GM12878 (cell line): Measurements from ENCODE around the gene DNAAF9. TPM values are rescaled to one million over a fixed set of nuclear protein-coding genes. Genes with fewer than 3 reads are reported as not detected.
A peak's percentile ranks its signal among the peaks of the same experiment; 100 is the strongest.

Experiments used
- ATAC-seq: fragments of 200-7000 bp; cut with Tn5 transposase; 3 replicates; pipeline ENCODE4 v1.9.1; 2020; ENCODE audit warnings: mild to moderate bottlenecking, moderate library complexity
- Bru-seq: library from RNA; stranded (reverse); fragments of 400-500 nt; gene quantifications from one replicate; lab custom pipeline; 2021; lab: Mats Ljungman, UMichigan
- BruChase-seq, 2 experiments: library from RNA; stranded (reverse); fragments of 400-500 nt; gene quantifications; one replicate each; lab custom pipeline; 2021; lab: Mats Ljungman, UMichigan
- BruUV-seq: library from RNA; stranded (reverse); fragments of 400-500 nt; replicated peaks from 2 replicates; lab custom pipeline; 2021; lab: Mats Ljungman, UMichigan
- CTCF ChIA-PET: fragments of 300-600 bp; sonication (Branson Sonifier 250); formaldehyde crosslinking; extraction: SDS; loops from one replicate; lab custom pipeline; 2021; ENCODE audit warnings: inconsistent platforms; lab: Yijun Ruan, JAX
- POLR2A ChIA-PET: fragments of 350-600 bp; formaldehyde crosslinking; extraction: SDS; loops from one replicate; lab custom pipeline; 2021; ENCODE audit warnings: inconsistent platforms; lab: Charles Lee
- RAD21 ChIA-PET: fragments of 300-600 bp; sonication (Branson Sonifier 250); formaldehyde crosslinking; loops from one replicate; lab custom pipeline; 2023; ENCODE audit warnings: antibody characterized with exemption; ENCODE audit not compliant: unreplicated experiment; lab: Charles Lee
- SMC1A ChIA-PET: fragments of 300-600 bp; sonication (Branson Sonifier 250); formaldehyde crosslinking; loops from one replicate; lab custom pipeline; 2023; ENCODE audit not compliant: unreplicated experiment, uncharacterized antibody; lab: Charles Lee
- DNase-seq: peaks from one replicate; pipeline ENCODE4 v3.0.0-alpha.2; 2011; ENCODE audit warnings: low read depth, low spot score
- FAIRE-seq: peaks from 3 replicates; lab custom pipeline; 2011; peaks lifted over from hg19 to GRCh38; lab: Jason Lieb, UNC
- H2AFZ ChIP-seq: 2 replicates; pipeline ENCODE4 v1.6.0; 2011; ENCODE audit warnings: low read depth, low read length, control low read depth; ENCODE audit not compliant: control insufficient read depth
- H3K27ac ChIP-seq: 2 replicates; pipeline ENCODE4 v1.5.1; 2011; ENCODE audit warnings: control low read depth; ENCODE audit not compliant: control insufficient read depth, insufficient read depth
- H3K27me3 ChIP-seq, 2 experiments: replicated peaks in 1 of 2; 2 replicates each; pipeline versions ENCODE4 v1.6.0 to v1.6.1; 2011; ENCODE audit warnings: low read length in 1 of 2; ENCODE audit not compliant: control insufficient read depth in 2 of 2, insufficient read depth in 2 of 2
- H3K36me3 ChIP-seq, 2 experiments: 2 replicates each; pipeline ENCODE4 v1.5.1; 2011; ENCODE audit warnings: low read length in 1 of 2; ENCODE audit not compliant: control insufficient read depth in 2 of 2, insufficient read depth in 2 of 2
- H3K4me1 ChIP-seq: 2 replicates; pipeline ENCODE4 v1.6.1; 2011; ENCODE audit warnings: mild to moderate bottlenecking, low read length, moderate library complexity, mixed read lengths; ENCODE audit not compliant: control insufficient read depth, insufficient read depth
- H3K4me2 ChIP-seq: 2 replicates; pipeline ENCODE4 v1.6.0; 2011; ENCODE audit warnings: control low read depth; ENCODE audit not compliant: control insufficient read depth, insufficient read depth
- H3K4me3 ChIP-seq: fragments of 200-600 bp; sonication (generic); 2 replicates; pipeline ENCODE4 v1.5.1; 2016
- H3K79me2 ChIP-seq: 2 replicates; pipeline ENCODE4 v1.6.0; 2011; ENCODE audit warnings: low read length; ENCODE audit not compliant: control insufficient read depth, insufficient read depth
- H3K9ac ChIP-seq: 2 replicates; pipeline ENCODE4 v1.8.0; 2011; ENCODE audit warnings: low read length, control low read depth, mixed read lengths; ENCODE audit not compliant: control insufficient read depth, insufficient read depth
- H3K9me3 ChIP-seq: replicated peaks from 3 replicates; pipeline ENCODE4 v1.5.1; 2011; ENCODE audit warnings: mild to moderate bottlenecking, low read length; ENCODE audit not compliant: control insufficient read depth, insufficient read depth
- H4K20me1 ChIP-seq: 2 replicates; pipeline ENCODE4 v1.6.0; 2011; ENCODE audit not compliant: control insufficient read depth, insufficient read depth
- IKZF1 ChIP-seq: fragments of 450-650 bp; conservative IDR thresholded peaks from 2 replicates; pipeline ENCODE4 v1.6.1; 2017; ENCODE audit warnings: antibody characterized with exemption, mild to moderate bottlenecking
- IKZF2 ChIP-seq, 2 experiments: fragments of 450-650 bp; IDR thresholded peaks; 2 replicates each; pipeline ENCODE4 v1.6.1; 2017; ENCODE audit warnings: mild to moderate bottlenecking in 2 of 2, moderate library complexity in 2 of 2
- MEF2B ChIP-seq: fragments of 450-650 bp; IDR thresholded peaks from 2 replicates; pipeline ENCODE4 v1.6.1; 2018; ENCODE audit warnings: mild to moderate bottlenecking, moderate library complexity; ENCODE audit not compliant: partially characterized antibody, poor library complexity, severe bottlenecking
- MTA2 ChIP-seq: fragments of 450-650 bp; IDR thresholded peaks from 2 replicates; pipeline ENCODE4 v1.6.1; 2016; ENCODE audit warnings: low read depth, mild to moderate bottlenecking, moderate library complexity
- NFYA ChIP-seq: IDR thresholded peaks from 2 replicates; pipeline ENCODE4 v1.6.1; 2011; ENCODE audit warnings: low read depth, mild to moderate bottlenecking, low read length, improper control_type of control experiment, borderline replicate concordance
- WGBS: methylation state at CpG from one replicate; pipeline ENCODE4 v1.1.6; 2016; ENCODE audit warnings: low lambda C conversion rate; ENCODE audit not compliant: insufficient replicate concordance, insufficient coverage; ENCODE audit errors: missing lambda C conversion rate; 5-methylcytosine and 5-hydroxymethylcytosine counted together
- in situ Hi-C: fragments of 300-500 bp; cut with MboI; formaldehyde crosslinking; loops from 9 replicates; pipeline ENCODE4 v1.14.3; 2018; ENCODE audit warnings: mixed read lengths
- intact Hi-C: fragments of 100-400 bp; cut with micrococcal nuclease; formaldehyde crosslinking; loops from one replicate; pipeline ENCODE4 v1.14.2; 2022; ENCODE audit not compliant: unreplicated experiment
- long read RNA-seq, 2 experiments: library from polyadenylated mRNA; unstranded; transcript quantifications; one replicate each; pipeline ENCODE4 v2.0.0, GENCODE V29; 2019 to 2020
- polyA minus RNA-seq, 3 experiments: library from RNA; depleted of rRNA, polyadenylated mRNA; stranded (reverse); fragments of >200 nt; gene quantifications; 2 replicates each; pipeline ENCODE4 v1.2.3, GENCODE V29; 2011
- polyA plus RNA-seq, 11 experiments: library from polyadenylated mRNA; depleted of rRNA in 4 of 11; unstranded in 6 of 11; stranded (reverse) in 5 of 11; fragments of >200 nt; fragmentation: Nextera tagmentation in 4 of 11; fragmentation: Illumina TruSeq in 1 of 11; extraction: Ambion mirVana in 4 of 11; extraction: Trizol in 1 of 11; gene quantifications; 1 replicate in 1 of 11; 2 replicates in 10 of 11; pipeline versions ENCODE4 v1.2.1 to v1.2.3, GENCODE V29; 2011 to 2016; ENCODE audit warnings: inconsistent platforms in 2 of 11, missing spikeins in 2 of 11, low read depth in 1 of 11
- total RNA-seq, 4 experiments: library from RNA; depleted of rRNA in 3 of 4; stranded (reverse); fragments of >200 nt in 3 of 4; fragmentation: Illumina TruSeq in 1 of 4; extraction: Trizol in 1 of 4; gene quantifications; 2 replicates each; pipeline versions ENCODE4 v1.2.1 to v1.2.3, GENCODE V29; 2013 to 2021
- TF ChIP-seq, protein P1 (sequence below), 3 experiments: IDR thresholded peaks in 2 of 3; conservative IDR thresholded peaks in 1 of 3; 2 replicates each; pipeline ENCODE4 v1.5.1; 2011; ENCODE audit warnings: low read depth in 3 of 3, low read length in 3 of 3, mild to moderate bottlenecking in 3 of 3, control low read depth in 2 of 3, moderate library complexity in 2 of 3, inconsistent platforms in 1 of 3, mixed read lengths in 1 of 3; ENCODE audit not compliant: control insufficient read depth in 2 of 3, insufficient read depth in 1 of 3; ENCODE audit errors: extremely low read depth in 1 of 3

The DNAAF9 gene
- 29.0 and 30.4 TPM in 2 replicates for total RNA-seq (2013; cell fraction: nucleolus; rRNA removed)
- total RNA-seq (2014; rRNA removed) (1.4 and 1.6 TPM in 2 replicates), total RNA-seq (2014; rRNA removed; fragmentation: Illumina TruSeq; extraction: Trizol) (1.4 and 1.6 TPM in 2 replicates), total RNA-seq (2021) (1.9 and 2.1 TPM in 2 replicates), polyA plus RNA-seq (2011; rRNA removed) (0.08 and 0.09 TPM in 2 replicates), polyA plus RNA-seq (2014; fragmentation: Illumina TruSeq; extraction: Trizol) (1.4 and 1.6 TPM in 2 replicates), polyA plus RNA-seq (2014; fragmentation: Nextera tagmentation; extraction: Ambion mirVana) (under 1 TPM; 0.26 to 0.29 TPM), polyA plus RNA-seq (2014; rRNA removed) (1.4 and 1.5 TPM in 2 replicates), polyA plus RNA-seq (2016; fragmentation: Nextera tagmentation; extraction: Ambion mirVana) (1 to 10 TPM; 1.0 to 1.2 TPM), polyA minus RNA-seq (2011; rRNA and poly(A)+ RNA removed) (0.07 and 0.21 TPM in 2 replicates), Bru-seq, nascent RNA (percentile 56 among the genes with signal in this experiment), BruChase-seq, experiment 1, labeled RNA remaining after a 6-hour chase (percentile 60 among the genes with signal in this experiment), BruChase-seq, experiment 2, labeled RNA remaining after a 2-hour chase (percentile 62 among the genes with signal in this experiment)
- 0.25 TPM for polyA plus RNA-seq (2011; ENCODE audit: low read depth)
- polyA plus RNA-seq (2011; cell fraction: cytosol; rRNA removed), result 0.03 and 0.09 TPM in 2 replicates
- 0.12 and 0.20 TPM in 2 replicates for polyA plus RNA-seq (2011; cell fraction: nucleus; rRNA removed)
- polyA plus RNA-seq (2012), result 0.23 and 0.44 TPM in 2 replicates
- not detected in 2 replicates for polyA minus RNA-seq (2011; cell fraction: cytosol; rRNA and poly(A)+ RNA removed)
- 0.12 and 0.19 TPM in 2 replicates for polyA minus RNA-seq (2011; cell fraction: nucleus; rRNA and poly(A)+ RNA removed)
- long read RNA-seq, experiment 1, result 0 reads
- long read RNA-seq, experiment 2, partial matches to known transcripts, result 1 of 1 reads
- long read RNA-seq, experiment 2, other reads (novel, unspliced or antisense), result 0 of 1 reads

DNA sequence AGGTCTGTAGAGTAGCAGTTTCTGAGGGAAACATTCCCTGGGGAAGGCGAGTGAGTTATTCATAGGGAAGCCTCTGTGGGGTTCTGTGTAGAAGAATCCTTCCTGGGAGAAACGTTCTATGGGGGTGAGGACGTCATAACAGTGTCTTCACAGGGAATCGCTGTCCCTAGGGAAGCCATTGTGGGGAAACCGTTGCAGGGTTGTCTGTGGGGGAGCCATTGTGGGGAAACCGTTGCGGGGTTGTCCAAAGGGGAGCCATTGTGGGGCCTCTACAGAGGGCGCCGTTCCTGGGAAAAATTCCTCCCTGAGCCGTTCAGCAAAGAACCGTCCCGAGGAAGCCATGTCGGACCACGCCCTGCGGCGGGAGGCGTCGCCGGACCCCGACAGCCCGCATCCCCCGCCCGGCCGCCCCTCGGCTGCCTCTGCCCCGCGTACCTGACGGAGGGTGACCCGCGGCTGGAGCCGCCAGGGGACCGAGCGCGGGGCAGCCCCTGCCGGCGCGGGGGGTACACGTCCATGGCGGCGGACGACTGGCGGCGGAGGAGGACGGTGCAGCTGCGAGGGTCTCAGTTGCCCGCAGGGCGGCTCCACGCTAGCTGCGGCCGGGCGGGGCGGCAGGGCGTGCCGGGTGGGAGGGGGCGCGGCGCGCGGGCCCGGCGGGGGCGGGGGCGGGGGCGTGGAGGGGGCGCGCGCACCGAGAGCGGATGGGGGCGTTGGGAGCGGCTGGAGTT is at the start of gene DNAAF9:
Gene DNAAF9 (minus strand): TSS at position 630 of the 731 bp plus-strand sequence. CDS start 112 bp downstream, at position 518.
- DNase-seq, result no peak
- WGBS, result 5% methylated on average over 29 of the region's 71 CpGs
- TF ChIP-seq MTA2 (no peak), MEF2B (peak; percentile 35), NFYA (no peak), IKZF1 (peak; percentile 53; the same call in 1 of the 2 replicates), IKZF2 (IDR thresholded peaks at IDR 0.05) (0 out of 4 replicates have a peak, but pooled peaks of 1 of the 2 experiments have one; percentile 23)
- TF ChIP-seq, protein P1, sequence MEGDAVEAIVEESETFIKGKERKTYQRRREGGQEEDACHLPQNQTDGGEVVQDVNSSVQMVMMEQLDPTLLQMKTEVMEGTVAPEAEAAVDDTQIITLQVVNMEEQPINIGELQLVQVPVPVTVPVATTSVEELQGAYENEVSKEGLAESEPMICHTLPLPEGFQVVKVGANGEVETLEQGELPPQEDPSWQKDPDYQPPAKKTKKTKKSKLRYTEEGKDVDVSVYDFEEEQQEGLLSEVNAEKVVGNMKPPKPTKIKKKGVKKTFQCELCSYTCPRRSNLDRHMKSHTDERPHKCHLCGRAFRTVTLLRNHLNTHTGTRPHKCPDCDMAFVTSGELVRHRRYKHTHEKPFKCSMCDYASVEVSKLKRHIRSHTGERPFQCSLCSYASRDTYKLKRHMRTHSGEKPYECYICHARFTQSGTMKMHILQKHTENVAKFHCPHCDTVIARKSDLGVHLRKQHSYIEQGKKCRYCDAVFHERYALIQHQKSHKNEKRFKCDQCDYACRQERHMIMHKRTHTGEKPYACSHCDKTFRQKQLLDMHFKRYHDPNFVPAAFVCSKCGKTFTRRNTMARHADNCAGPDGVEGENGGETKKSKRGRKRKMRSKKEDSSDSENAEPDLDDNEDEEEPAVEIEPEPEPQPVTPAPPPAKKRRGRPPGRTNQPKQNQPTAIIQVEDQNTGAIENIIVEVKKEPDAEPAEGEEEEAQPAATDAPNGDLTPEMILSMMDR (IDR thresholded peaks at IDR 0.05 in 2 of 3, conservative IDR thresholded peaks at IDR 0.05 in 1 of 3; ENCODE audit: control insufficient read depth in 2 of 3, extremely low read depth in 1 of 3, insufficient read depth in 1 of 3, low read depth in 3 of 3, low read length in 3 of 3), result peak in 2 of 3 experiments; percentile 24 to 36; a peak in 3 of 6 replicates
- TF ChIP-seq, all 136 proteins: peak for 4
- no peaks in the 10 kb centered on the region for H4K20me1 ChIP-seq
- ChIA-PET CTCF (interaction anchor here (1.1 kb wide), 1 partner anchor 9 kb away, joined by 4 read pairs; no protein-coding TSS in a partner anchor), RAD21 (no interaction called here), POLR2A (no interaction called here), SMC1A (no interaction called here)
- H3K79me2 ChIP-seq, result no peaks in the 10 kb centered on the region
- no peaks in the 10 kb centered on the region for H3K36me3 ChIP-seq
- no TSS peak for BruUV-seq
- ATAC-seq (peak; percentile 72), FAIRE-seq (no peak)
- peak within 1 kb of the TSS; percentile 95 for H3K4me2 ChIP-seq
- H3K9me3 ChIP-seq, result no peaks in the 10 kb centered on the region
- H3K9ac ChIP-seq, result peak within 1 kb of the TSS; percentile 42
- in situ Hi-C loops (no loop called here), intact Hi-C loops (no loop called here)
- H3K27me3 ChIP-seq, result no peaks in the 10 kb centered on the region; a peak in 1 of 4 replicates
- no peaks in the 10 kb centered on the region for H3K4me1 ChIP-seq
- peak within 1 kb of the TSS; percentile 94 for H3K4me3 ChIP-seq
- H2AFZ ChIP-seq, result peak within 1 kb of the TSS; percentile 86
- no peak within 1 kb of the TSS for H3K27ac ChIP-seq
